ENCODE measurements around the gene TPRN. TPM values are rescaled to one million over a fixed set of nuclear protein-coding genes. Genes with fewer than 3 reads are reported as not detected.

TPRN gene
- total and polyA plus RNA-seq, 7 experiments from 2014 or later = 0.35 to 13.5 (median 7.4) TPM

GRCh38 chr9:137228968-137229896 is 28.7 kb upstream of the TPRN start:
- Histone ChIP-seq H3K36me3 (ENCODE audit: control insufficient read depth in 2 of 3, insufficient read depth in 3 of 3, low read length in 3 of 3) (no peaks in the 10 kb centered on the region), H3K27ac (ENCODE audit: low read depth, low read length) (no peak overlapping the region), H3K4me1 (ENCODE audit: control insufficient read depth in 2 of 2, insufficient read depth in 2 of 2, low read length in 2 of 2) (peaks cover 4 to 5% of the 10 kb centered on the region in 2 donors), H3K4me3 (ENCODE audit: low read length) (no peak overlapping the region), H3K27me3 (ENCODE audit: control insufficient read depth in 2 of 2, insufficient read depth in 2 of 2, low read length in 2 of 2) (no peaks in the 10 kb centered on the region), H3K9me3 (ENCODE audit: control insufficient read depth in 2 of 3, low read length in 3 of 3) (no peaks in the 10 kb centered on the region)
- POLR2A ChIA-PET = no interaction called here
- CTCF ChIA-PET = interaction anchor here (1.2 kb wide), 1 partner anchor 9 kb away, joined by 4 read pairs; no protein-coding TSS in a partner anchor
- no peak overlapping the region for H3K27ac Mint-ChIP-seq
- no peaks in the 10 kb centered on the region for H3K36me3 Mint-ChIP-seq
- intact Hi-C loops (cut with micrococcal nuclease) = loop anchor here in 1 of 2 donors (10.0 kb wide), 1 partner anchor 284 kb away; the partner anchor contains the start of genes C8G and FBXW5
- H3K4me3 Mint-ChIP-seq = no peak overlapping the region
- peaks cover 0 to 7% (median 5%) of the 10 kb centered on the region in 5 donors for H3K27me3 Mint-ChIP-seq
- no peak for DNase-seq
- peaks cover 0 to 2% (median 0%) of the 10 kb centered on the region in 11 donors for H3K9me3 Mint-ChIP-seq
- ATAC-seq = no peak
- H3K4me1 Mint-ChIP-seq = peaks cover 5 to 7% (median 5%) of the 10 kb centered on the region in 7 donors

- no peak overlapping the region for H3K4me3 Mint-ChIP-seq
- DNase-seq = no peak
- Histone ChIP-seq H3K36me3 (ENCODE audit: control insufficient read depth in 2 of 3, insufficient read depth in 3 of 3, low read length in 3 of 3) (no peaks in the 10 kb centered on the region), H3K4me3 (ENCODE audit: low read length) (no peak overlapping the region), H3K4me1 (ENCODE audit: control insufficient read depth in 2 of 2, insufficient read depth in 2 of 2, low read length in 2 of 2) (peaks cover 5 to 9% of the 10 kb centered on the region in 2 donors), H3K9me3 (ENCODE audit: control insufficient read depth in 2 of 3, low read length in 3 of 3) (no peaks in the 10 kb centered on the region), H3K27me3 (ENCODE audit: control insufficient read depth in 2 of 2, insufficient read depth in 2 of 2, low read length in 2 of 2) (no peaks in the 10 kb centered on the region), H3K27ac (ENCODE audit: low read depth, low read length) (no peak overlapping the region)
- POLR2A ChIA-PET = interaction anchor here (1.0 to 3.2 kb wide), 3 partner anchors 12 to 110 kb away, joined by 3 to 9 read pairs (median 9); partner anchors contain the start of genes ANAPC2, SSNA1 and TUBB4B
- peaks cover 0 to 7% (median 5%) of the 10 kb centered on the region in 5 donors for H3K27me3 Mint-ChIP-seq
- H3K27ac Mint-ChIP-seq = no peak overlapping the region
- CTCF ChIA-PET = interaction anchor here (1.4 to 2.3 kb wide), 2 partner anchors 8 to 106 kb away, joined by 4 to 13 read pairs; no protein-coding TSS in a partner anchor
- H3K9me3 Mint-ChIP-seq = peaks cover 0 to 2% (median 0%) of the 10 kb centered on the region in 11 donors
- H3K36me3 Mint-ChIP-seq = no peaks in the 10 kb centered on the region
- intact Hi-C loops (cut with micrococcal nuclease) = loop anchor here in 1 of 2 donors (10.0 kb wide), 1 partner anchor 284 kb away; the partner anchor contains the start of genes C8G and FBXW5
- peaks cover 5 to 10% (median 6%) of the 10 kb centered on the region in 7 donors for H3K4me1 Mint-ChIP-seq
- ATAC-seq = no peak
Measured at GRCh38 chr9:137228506-137228967, 28.0 kb upstream of the TPRN start.

- Histone ChIP-seq H3K27ac (ENCODE audit: low read depth, low read length) (no peak overlapping the region), H3K27me3 (ENCODE audit: control insufficient read depth in 2 of 2, insufficient read depth in 2 of 2, low read length in 2 of 2) (no peaks in the 10 kb centered on the region), H3K9me3 (ENCODE audit: control insufficient read depth in 2 of 3, low read length in 3 of 3) (no peaks in the 10 kb centered on the region), H3K4me1 (ENCODE audit: control insufficient read depth in 2 of 2, insufficient read depth in 2 of 2, low read length in 2 of 2) (peaks cover 7 to 9% of the 10 kb centered on the region in 2 donors), H3K36me3 (ENCODE audit: control insufficient read depth in 2 of 3, insufficient read depth in 3 of 3, low read length in 3 of 3) (no peaks in the 10 kb centered on the region), H3K4me3 (ENCODE audit: low read length) (no peak overlapping the region)
- H3K9me3 Mint-ChIP-seq = peaks cover 0 to 2% (median 0%) of the 10 kb centered on the region in 11 donors
- intact Hi-C loops (cut with micrococcal nuclease) = loop anchor here (1.0 to 10.0 kb wide), 7 partner anchors 28 to 283 kb away; partner anchors contain the start of genes ANAPC2 (in 1 of the 2), C8G (in 1 of the 2), FBXW5 (in 1 of the 2) and NPDC1 (in 1 of the 2)
- peak overlapping the region in 5 of 9 donors; percentile 29 to 85 (median 49) for H3K27ac Mint-ChIP-seq
- POLR2A ChIA-PET = interaction anchor here (0.9 to 3.2 kb wide), 6 partner anchors 13 to 181 kb away, joined by 3 to 9 read pairs (median 6); partner anchors contain the start of genes ANAPC2, SSNA1 and TUBB4B
- CTCF ChIA-PET = interaction anchor here (1.0 to 2.3 kb wide), 6 partner anchors 9 to 140 kb away, joined by 3 to 13 read pairs (median 6); no protein-coding TSS in a partner anchor
- no peak for DNase-seq
- H3K27me3 Mint-ChIP-seq = peaks cover 0 to 7% (median 5%) of the 10 kb centered on the region in 5 donors
- peaks cover 5 to 11% (median 6%) of the 10 kb centered on the region in 7 donors for H3K4me1 Mint-ChIP-seq
- H3K36me3 Mint-ChIP-seq = no peaks in the 10 kb centered on the region
- peak overlapping the region in 1 of 10 donors; percentile 24 for H3K4me3 Mint-ChIP-seq
- no peak for ATAC-seq
Measured at GRCh38 chr9:137227853-137228505, 27.4 kb upstream of the TPRN start.

DNA sequence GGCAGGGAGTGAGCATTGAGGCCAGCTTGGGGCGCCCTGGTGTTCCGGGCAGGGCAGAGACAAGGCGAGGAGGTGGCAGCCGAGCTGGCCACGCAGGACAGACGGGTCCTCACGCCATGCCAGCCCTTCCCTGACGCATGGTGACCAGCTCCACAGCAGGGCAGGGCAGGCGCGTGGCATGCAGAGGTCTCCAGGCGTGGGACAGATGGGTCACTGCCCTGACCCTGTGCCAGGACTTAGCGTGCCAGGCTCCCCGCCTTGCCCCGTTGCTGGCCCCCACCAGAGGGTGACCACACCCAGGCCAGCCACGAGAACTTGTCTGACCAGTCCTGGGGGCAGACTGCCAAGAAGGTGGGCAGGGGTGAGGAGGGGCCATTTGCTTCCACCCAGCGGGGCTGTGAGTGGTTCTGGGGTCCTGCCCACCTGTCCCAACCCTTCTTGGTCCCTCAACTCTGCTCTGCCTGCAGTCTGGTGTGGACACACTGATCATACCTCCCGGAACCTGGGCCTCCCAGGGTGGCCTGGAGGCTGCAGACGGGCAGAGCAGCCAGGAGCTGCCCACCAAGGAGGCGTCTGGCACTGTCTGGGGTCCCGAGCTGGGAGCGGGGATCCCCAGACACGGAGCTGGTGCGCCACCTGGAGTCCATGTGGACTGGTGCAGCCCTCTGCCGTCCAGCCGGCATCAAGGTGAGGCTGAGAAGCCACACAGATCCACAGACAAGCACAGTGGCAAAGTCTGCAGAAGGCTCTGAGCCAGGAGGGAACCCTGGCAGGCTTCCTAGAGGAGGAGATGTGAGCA is 26.7 kb upstream of the TPRN start, which contains the start of gene RNF224:
TSS of gene RNF224 (plus strand) at position 449 of the 799 bp plus-strand sequence. CDS start 834 bp downstream, outside the sequence.
- Mint-ChIP-seq H3K27me3 (peaks cover 0 to 7% (median 5%) of the 10 kb centered on the region in 5 donors), H3K27ac (peak within 1 kb of the TSS in 5 of 9 donors; percentile 29 to 85 (median 49)), H3K4me3 (peak within 1 kb of the TSS in 2 of 10 donors; percentile 24 to 44), H3K9me3 (peaks cover 0 to 2% (median 0%) of the 10 kb centered on the region in 11 donors), H3K4me1 (peaks cover 5 to 14% (median 6%) of the 10 kb centered on the region in 7 donors), H3K36me3 (no peaks in the 10 kb centered on the region)
- POLR2A ChIA-PET = interaction anchor here (0.5 to 3.2 kb wide), 8 partner anchors 13 to 180 kb away, joined by 3 to 9 read pairs (median 3); partner anchors contain the start of genes ANAPC2, SSNA1 and TUBB4B
- no peak within 1 kb of the TSS for H3K27ac ChIP-seq (ENCODE audit: low read depth, low read length)
- DNase-seq (peak; percentile 64 to 82 (median 77)), ATAC-seq (peak; percentile 46)
- CTCF ChIA-PET = interaction anchor here (0.6 to 2.3 kb wide), 13 partner anchors 10 to 181 kb away, joined by 3 to 13 read pairs (median 3); partner anchors contain the start of gene NPDC1
- H3K4me1 ChIP-seq (ENCODE audit: control insufficient read depth in 2 of 2, insufficient read depth in 2 of 2, low read length in 2 of 2) = peaks cover 9 to 11% of the 10 kb centered on the region in 2 donors
- H3K9me3 ChIP-seq (ENCODE audit: control insufficient read depth in 2 of 3, low read length in 3 of 3) = no peaks in the 10 kb centered on the region
- intact Hi-C loops (cut with micrococcal nuclease) = loop anchor here (1.0 to 10.0 kb wide), 7 partner anchors 27 to 282 kb away; partner anchors contain the start of genes ANAPC2 (in 1 of the 2), C8G (in 1 of the 2), FBXW5 (in 1 of the 2) and NPDC1 (in 1 of the 2)
- H3K27me3 ChIP-seq (ENCODE audit: control insufficient read depth in 2 of 2, insufficient read depth in 2 of 2, low read length in 2 of 2) = no peaks in the 10 kb centered on the region
- H3K4me3 ChIP-seq (ENCODE audit: low read length) = no peak within 1 kb of the TSS
- H3K36me3 ChIP-seq (ENCODE audit: control insufficient read depth in 2 of 3, insufficient read depth in 3 of 3, low read length in 3 of 3) = no peaks in the 10 kb centered on the region

DNA sequence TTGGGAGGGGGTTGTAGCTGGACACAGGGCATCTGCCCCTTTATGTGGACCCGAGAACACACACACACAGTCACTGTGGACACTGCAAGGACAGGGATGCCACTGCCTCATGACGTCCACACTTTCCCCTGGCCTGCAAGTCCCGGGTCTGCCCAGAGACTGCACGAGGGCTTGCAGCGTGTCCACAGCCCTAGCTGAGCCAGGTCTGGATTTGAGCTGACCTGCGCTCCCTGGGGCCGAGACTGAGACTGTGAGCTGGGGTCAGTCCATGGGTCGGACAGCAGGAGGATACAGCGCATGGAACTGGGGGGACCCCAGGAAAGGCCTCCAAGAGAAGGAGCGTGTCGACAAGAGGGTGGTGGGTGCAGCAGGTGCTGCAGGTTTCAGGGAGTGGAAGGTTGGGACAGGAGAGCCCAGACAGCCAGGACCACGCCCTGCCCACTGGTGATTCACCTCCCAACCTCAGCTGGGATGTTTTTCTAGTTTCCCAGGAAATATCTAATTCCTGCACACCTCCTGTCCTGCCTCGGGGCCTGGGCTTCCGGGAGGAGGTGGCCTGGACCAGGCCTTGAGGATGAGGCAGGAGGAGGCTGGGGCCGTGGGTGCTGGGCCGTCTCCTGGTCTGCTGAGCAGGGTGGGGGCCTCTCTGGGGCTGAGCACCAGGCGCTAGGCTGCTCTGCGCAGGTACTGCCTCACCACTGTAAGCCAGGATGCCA is 26.0 kb upstream of the TPRN start:
- H3K27ac Mint-ChIP-seq = no peak overlapping the region

More for the DNA sequence above, 26.0 kb upstream of the TPRN start:
- Mint-ChIP-seq H3K4me3 (no peak overlapping the region), H3K27me3 (peaks cover 0 to 6% (median 4%) of the 10 kb centered on the region in 5 donors), H3K4me1 (peaks cover 5 to 14% (median 6%) of the 10 kb centered on the region in 7 donors), H3K36me3 (no peaks in the 10 kb centered on the region), H3K9me3 (no peaks in the 10 kb centered on the region)
- intact Hi-C loops (cut with micrococcal nuclease) = loop anchor here (1.0 to 10.0 kb wide), 7 partner anchors 26 to 282 kb away; partner anchors contain the start of genes ANAPC2 (in 1 of the 2), C8G (in 1 of the 2), FBXW5 (in 1 of the 2) and NPDC1 (in 1 of the 2)
- Histone ChIP-seq H3K27me3 (ENCODE audit: control insufficient read depth in 2 of 2, insufficient read depth in 2 of 2, low read length in 2 of 2) (no peaks in the 10 kb centered on the region), H3K36me3 (ENCODE audit: control insufficient read depth in 2 of 3, insufficient read depth in 3 of 3, low read length in 3 of 3) (no peaks in the 10 kb centered on the region), H3K9me3 (ENCODE audit: control insufficient read depth in 2 of 3, low read length in 3 of 3) (no peaks in the 10 kb centered on the region), H3K4me1 (ENCODE audit: control insufficient read depth in 2 of 2, insufficient read depth in 2 of 2, low read length in 2 of 2) (peaks cover 9 to 11% of the 10 kb centered on the region in 2 donors), H3K27ac (ENCODE audit: low read depth, low read length) (no peak overlapping the region), H3K4me3 (ENCODE audit: low read length) (no peak overlapping the region)
- ATAC-seq (no peak), DNase-seq (no peak)
- CTCF ChIA-PET = interaction anchor here (0.8 to 2.3 kb wide), 12 partner anchors 10 to 180 kb away, joined by 3 to 13 read pairs (median 3); no protein-coding TSS in a partner anchor
- POLR2A ChIA-PET = interaction anchor here (0.5 to 3.2 kb wide), 6 partner anchors 14 to 139 kb away, joined by 3 to 9 read pairs (median 5); partner anchors contain the start of gene TUBB4B

Measured in naive thymus-derived CD4-positive, alpha-beta T cell (primary cell).